NCI-H1092 (cell line): ENCODE measurements around the gene APOBEC3A.
A peak's percentile ranks its signal among the peaks of the same experiment; 100 is the strongest.

Source experiments
- DNase-seq: peaks from one replicate; lab custom pipeline; 2025; lab: John Stamatoyannopoulos, UW

APOBEC3A gene

GRCh38 chr22:38957046-38957770 lies at the start of gene APOBEC3A:
APOBEC3A (plus strand) TSS chr22:38957609; CDS start chr22:38957692, 83 bp downstream.
- DNase-seq, result no peak

- no peak for DNase-seq
These were observed 49.6 kb upstream of the APOBEC3A start for GRCh38 chr22:38907767-38908166.

DNA sequence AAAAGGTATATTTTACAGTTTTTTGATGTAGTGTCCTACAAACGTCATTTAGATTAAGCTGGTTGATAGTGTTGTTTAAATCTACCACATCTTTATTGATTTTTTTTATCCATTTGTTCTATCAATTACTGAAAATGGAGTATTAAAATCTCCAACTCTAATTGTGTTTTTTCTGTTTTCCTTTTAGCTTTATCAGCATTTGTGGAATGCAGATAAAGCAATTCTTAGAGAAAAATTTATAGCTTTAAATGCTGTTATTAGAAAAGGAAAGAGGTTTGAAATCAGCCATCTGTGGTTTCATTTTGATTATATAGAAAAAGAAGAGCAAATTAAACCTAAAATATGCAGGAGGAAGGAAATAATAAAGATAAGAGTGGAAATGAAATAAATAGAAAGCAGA lies 46.0 kb upstream of the APOBEC3A start:
- no peak for DNase-seq

DNA sequence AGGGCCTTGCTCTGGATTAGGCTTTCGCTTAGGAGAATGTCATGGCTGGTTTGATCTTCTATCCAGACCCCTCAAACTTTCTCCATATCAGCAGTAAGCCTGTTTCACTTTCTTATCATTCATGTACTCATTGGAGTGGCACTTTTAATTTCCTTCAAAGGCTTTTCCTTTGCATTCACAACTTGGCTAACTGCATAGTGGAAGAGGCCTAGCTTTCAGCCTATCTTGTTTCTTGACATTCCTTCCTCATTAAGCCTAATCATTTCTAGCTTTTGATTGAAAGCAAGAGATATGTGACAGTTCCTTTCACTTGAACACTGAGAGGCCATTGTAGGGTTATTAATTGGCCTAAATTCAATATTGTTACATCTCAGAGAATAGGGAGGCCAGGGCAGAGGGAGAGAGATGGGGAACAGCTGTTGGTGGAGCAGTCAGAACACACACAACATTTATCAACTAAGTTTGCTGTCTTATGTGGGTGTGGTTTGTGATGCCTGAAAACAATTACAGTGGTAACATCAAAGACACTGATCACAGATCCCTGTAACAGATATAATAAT lies 37.7 kb upstream of the APOBEC3A start:
- DNase-seq, result no peak

DNA sequence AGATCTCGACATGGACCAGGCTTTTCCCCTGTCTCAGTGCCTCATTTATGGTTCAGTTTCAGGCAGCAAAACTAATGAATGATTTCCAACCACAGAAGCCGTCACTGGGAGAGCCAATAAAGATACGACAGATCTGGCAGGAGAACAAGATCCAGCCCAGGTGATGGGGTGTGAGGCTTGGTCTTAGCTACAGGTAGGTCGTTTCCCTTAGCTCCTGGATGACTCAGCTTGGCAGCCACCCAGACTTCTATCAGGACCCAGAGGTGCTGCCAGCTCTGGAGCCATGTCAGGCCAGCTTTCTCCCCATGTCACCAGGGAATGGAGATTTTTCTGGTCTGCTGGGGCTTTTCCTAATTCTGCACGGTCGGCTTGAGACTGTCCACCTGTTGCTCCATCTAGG lies 36.3 kb upstream of the APOBEC3A start:
- DNase-seq, result no peak

GRCh38 chr22:38921806-38922205 lies 35.6 kb upstream of the APOBEC3A start:
- DNase-seq, result no peak

DNA sequence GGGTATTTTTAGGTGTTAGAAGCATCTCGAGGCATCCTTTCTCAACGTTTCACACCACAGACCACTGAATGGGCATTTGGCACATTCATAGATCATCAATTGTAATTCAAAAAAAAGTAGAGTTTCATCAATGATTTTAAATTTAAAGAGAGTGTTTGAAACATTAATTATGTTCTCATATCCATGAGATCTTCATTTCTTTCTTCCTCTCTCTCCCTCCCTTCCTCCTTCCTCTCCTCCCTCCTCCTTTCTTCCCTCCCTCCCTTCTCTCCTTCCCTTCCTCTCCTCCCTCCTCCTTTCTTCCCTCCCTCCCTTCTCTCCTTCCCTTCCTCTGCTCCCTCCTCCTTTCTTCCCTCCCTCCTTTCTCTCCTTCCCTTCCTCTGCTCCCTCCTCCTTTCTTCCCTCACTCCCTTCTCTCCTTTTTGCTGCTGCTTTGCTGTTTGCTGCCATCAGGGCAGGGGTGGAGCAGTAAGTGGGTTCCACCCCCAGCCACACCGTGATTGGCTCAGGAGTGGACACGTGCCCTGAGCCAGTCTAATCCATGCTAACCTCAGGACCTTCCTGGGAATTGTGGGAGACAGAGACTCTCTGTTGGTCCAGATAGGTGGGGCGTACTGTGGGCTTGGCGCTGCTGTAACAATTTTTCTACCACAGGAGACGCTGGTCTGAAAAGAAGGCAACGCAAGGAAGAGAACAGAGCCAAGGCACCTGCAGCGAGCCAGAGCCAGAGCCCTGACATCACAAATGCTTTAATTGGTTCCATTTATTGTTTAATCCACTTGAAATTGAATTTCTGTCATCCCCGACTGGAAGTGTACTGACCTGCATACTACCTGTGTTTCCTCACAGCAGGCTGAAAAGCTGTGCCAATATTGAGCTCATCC lies 33.7 kb upstream of the APOBEC3A start:
- no peak for DNase-seq

- DNase-seq, result peak; percentile 98
These were observed 33.0 kb upstream of the APOBEC3A start for GRCh38 chr22:38924347-38924952.

DNA sequence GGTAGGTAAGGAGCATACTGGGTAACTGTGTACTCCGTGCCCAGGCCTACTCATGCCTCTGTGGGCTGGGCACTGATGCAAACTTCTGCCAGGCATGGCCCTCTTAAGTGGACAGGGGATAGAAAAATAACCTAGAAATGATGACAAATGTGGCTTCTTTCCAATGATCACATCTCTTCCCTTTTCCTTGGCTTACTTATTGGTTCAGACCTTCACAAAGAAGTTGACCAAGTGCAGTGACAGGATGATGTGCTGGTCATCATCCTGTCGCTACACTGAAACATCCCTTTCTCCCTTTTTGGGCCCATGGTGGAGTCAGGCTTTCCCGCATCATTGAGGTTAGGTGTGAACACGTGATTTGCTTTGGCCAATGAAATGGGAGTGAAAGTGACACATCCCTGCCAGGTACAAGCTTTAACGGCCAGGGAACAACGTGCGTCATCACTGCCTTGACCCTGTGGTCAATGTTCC lies 31.8 kb upstream of the APOBEC3A start:
- DNase-seq, result no peak

DNA sequence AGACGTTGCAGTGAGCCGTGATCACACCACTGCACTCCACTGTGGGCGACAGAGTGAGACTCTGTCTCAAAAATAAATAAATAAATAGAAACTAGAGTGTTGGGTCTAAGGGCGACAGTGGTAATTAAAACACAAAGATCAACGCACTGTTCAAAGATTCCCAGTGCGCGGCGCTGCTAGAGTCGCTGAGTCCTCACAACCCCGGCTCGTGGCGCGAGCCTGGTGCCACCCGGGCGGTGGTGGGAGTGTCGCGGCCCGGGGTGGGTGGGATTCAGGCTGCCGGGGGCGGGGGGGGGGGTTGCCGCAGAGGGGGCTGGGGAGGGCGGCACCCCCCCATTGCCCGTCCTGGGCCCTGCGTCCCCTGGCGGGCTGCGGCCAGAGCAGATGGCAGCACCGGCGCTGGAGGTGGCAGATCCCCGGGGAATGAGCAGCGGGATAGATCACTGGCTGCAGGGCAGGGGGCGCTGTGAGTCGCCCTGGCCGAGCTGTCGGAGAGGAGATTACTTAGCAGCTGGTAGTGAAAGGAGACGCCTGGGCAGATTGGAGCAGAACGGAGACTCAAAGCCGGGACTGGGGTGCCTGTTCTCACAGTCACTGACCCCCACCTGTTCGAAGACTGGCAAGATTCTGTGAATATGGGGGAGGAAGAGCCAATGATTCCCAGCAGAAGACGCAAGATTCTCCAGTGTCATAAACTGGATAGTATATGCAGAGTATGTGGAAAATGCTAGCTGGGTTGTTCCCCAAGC lies 30.2 kb upstream of the APOBEC3A start:
- no peak for DNase-seq

DNA sequence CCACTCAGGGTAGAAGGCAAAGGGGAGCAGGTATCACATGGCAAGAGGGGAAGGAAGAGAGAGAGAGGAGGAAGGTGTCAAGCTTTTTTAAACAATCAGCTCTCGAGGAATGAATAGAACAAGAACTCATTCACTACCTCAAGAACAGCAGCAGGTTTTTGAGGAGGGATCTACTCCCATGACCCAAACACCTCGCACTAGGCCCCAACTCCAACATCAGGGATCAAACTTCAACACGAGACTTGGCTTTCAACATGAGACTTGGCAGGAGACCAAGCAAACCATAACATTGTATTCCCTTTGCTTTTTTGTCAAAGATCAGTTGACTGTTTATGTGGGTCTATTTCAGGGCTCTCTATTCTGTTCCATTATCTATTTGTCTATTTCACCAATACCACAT lies 26.9 kb upstream of the APOBEC3A start:
- no peak for DNase-seq

GRCh38 chr22:38935023-38935422 lies 22.4 kb upstream of the APOBEC3A start:
- DNase-seq, result peak; percentile 93

DNA sequence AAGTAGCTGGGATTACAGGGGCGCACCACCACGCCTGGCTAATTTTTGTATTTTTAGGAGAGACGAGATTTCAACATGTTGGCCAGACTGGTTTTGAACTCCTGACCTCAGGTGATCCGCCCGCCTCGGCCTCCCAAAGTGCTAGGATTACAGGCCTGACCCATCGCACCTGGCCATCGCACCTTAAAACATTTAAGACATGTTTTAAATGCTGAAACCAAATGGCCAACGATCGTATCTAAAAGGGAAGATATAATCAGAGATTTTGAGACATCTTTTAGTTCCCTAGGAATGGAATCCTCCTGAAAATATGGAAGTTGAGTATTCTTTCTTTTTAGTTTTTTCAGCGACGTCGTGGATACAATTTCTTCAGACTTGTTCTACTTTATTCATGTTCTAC lies 21.8 kb upstream of the APOBEC3A start:
- DNase-seq, result no peak

GRCh38 chr22:38936562-38936961 lies 20.8 kb upstream of the APOBEC3A start:
- DNase-seq, result no peak

DNA sequence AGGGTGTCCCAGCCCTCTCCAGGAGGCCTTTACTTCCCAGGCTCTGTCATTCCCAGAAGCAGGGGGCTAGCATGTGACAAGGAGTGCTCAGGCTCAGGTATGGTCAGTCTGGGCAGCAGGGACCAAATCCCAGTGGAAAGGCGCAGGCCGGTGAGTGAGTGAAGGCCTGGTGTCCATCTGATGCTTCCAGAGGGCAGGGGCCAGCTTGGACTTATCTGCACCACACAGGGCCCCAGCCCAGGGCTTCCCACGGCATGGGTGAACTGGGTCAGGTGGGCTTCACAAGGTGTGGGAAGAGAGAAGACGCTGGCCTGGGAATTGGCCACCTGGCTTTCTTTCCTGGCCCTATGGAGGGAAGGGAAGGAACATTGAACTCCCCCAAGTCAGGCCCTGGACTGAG lies 20.4 kb upstream of the APOBEC3A start:
- DNase-seq, result no peak

GRCh38 chr22:38937541-38937940 lies 19.9 kb upstream of the APOBEC3A start:
- DNase-seq, result no peak

DNA sequence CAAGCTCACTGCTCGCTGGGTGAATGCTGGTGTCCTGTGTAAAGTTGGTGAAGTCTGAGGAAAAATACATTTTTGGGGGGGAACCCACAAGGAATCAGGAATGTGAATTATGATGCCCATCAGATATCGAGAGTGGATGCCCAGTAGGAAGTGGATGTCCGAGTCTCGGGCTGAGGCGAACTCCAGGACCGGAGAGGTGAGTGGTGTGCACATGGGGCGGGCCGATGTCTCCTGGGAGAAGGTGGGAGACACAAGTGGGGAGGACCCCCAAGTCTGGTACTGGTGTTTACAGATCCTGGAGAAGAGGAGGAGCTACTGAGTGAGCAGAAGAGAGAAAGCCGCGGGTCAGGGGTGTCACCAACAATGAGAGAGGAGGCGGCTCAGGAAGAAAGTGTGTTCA lies 19.2 kb upstream of the APOBEC3A start:
- DNase-seq, result no peak

DNA sequence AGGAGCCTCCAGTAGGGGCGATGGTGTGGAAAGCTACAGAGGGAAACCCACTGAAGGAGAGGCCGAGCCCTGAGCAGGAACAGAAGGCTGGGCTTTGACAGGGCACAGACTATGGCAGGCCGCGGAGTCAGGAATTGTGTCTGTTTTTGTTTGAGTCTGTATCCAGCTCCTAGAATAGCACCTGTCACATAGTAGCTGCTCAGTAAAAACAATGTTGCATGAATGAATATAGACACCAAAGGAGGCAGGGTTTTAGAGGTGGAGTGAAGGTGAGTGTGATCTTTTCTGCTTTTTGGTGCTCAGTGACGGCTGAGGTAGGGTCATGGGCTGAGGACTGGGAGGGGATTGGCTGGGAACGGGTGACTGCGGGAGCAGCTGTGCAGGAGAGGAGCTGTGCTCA lies 18.5 kb upstream of the APOBEC3A start:
- DNase-seq, result no peak

- no peak for DNase-seq
These were observed 16.5 kb upstream of the APOBEC3A start for GRCh38 chr22:38940811-38941384.

GRCh38 chr22:38941488-38941987 lies 15.9 kb upstream of the APOBEC3A start:
- DNase-seq, result no peak

DNA sequence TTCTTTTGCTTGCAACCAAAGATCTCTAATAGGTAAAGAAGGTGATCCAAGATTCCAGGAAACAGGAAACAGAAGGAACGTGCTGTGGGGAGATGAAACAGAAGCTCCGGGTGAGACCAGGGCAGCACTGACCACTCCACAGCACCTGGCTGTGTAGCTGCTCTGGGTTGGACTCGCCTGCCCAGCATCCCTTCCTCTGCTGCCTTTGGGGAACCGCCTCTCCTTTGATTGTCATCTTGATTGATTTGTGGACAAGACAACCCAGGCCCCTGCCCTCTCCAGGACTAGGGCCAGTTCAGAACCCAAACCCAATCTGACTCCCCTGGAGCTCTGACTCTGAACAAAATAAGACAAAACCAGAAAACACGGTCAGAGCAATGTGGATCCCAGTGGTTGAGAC lies 14.7 kb upstream of the APOBEC3A start:
- DNase-seq, result no peak
